GM19238 (cell line): ENCODE measurements around the gene PMFBP1.

Experiments
- DNase-seq: peaks from one replicate; pipeline ENCODE4 v3.0.0; 2011; ENCODE audit warnings: low spot score; ENCODE audit not compliant: insufficient read length

The PMFBP1 gene

GRCh38 chr16:72187551-72187950 is 15.6 kb upstream of the PMFBP1 start:
- DNase-seq: no peak

DNA sequence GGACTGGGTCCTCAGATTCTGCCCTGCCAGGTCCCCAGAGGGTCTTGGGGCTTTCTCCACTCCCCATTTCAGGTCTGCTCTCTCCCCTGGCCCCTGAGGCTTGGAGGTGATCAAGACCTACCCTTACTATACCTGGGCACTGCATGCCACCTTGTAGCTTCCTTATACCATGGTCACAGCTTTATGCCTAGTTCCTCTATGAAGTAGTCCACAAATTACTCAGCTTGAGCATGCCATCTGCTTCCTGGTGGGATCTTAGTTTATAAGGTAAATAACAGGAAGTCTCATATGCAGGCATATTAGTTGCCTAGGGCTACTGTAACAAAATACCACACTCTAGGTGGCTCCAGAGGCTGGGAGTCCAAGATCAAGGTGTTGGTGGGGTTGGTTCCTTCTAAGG is 11.0 kb upstream of the PMFBP1 start:
- no peak for DNase-seq

DNA sequence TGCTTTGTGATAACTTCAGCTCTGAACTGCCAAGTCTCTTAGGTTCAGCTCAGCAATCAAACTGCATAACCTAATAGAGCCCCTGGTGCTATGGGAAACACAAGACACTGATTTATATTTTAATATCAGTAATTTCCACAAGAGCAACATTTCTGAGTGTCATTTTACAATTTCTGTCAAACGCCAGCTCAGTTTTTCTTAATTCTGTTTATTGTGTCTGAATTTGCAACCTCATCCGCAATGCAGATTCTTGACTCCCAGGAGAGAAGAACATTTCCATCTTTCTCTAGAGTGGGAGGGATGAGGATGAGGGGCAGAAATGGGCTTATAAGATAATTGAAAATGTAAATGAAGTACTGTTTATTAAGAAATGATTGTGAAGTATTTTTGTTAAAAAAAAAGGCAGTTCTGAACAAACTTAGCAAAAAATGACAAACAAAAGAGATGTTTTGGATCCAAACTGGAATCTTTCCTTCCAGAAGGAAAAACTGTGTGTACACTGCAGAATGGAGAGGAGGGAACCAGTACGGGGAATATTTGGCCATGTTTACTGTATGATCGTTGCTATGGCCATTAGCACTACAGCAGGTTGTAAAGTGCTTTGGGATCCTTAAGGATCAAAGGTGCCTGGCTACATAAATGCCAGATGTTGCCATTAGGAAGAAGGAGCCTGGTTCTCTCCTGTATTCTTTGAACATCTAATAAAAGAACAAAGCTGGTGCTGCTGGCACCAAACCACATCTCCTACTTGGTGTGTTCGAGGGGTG is 7.4 kb upstream of the PMFBP1 start:
- no peak for DNase-seq

GRCh38 chr16:72174726-72175125 is 2.8 kb upstream of the PMFBP1 start:
- no peak for DNase-seq

- DNase-seq: no peak
Measured at GRCh38 chr16:72173997-72174396, 2.0 kb upstream of the PMFBP1 start.

DNA sequence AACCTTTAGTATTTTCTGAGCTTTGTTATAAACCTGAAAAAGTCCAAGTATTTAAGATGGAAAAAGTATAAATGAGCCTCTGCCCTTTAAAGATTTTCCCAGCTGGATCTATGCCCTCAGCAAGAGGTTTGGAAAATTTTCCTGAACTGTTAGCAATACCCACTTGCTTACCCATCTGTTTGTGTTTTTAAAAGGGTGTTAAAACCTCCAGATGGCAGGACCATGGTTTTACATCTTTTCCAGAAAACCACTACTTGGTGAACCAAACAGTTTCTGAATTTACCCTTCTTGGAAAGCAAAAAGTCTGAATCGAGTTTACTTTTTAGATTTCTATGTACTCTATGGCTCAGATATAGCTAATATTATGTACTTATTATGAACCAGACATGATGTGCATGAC is 719 bp downstream of the PMFBP1 start:
- DNase-seq: no peak

- DNase-seq: no peak
Measured at GRCh38 chr16:72169708-72170107, 2.2 kb downstream of the PMFBP1 start.

DNA sequence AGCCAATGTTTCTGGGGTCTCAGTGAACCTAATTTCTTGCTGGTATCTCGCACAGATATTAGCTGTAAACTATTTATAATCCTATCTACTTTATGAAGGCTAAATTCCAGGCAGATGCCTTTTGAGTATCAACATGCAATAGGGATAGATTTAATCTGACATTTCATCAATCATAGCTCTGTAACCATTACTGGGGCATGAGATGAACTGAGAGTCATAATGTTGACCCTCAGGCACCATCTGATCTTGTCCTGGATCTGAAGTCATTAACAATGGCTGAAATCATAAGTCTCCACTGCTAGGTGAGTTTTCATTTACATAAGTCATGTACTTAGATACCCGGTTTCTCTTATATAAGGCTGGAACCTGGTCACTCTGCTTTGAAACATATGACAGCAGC is 3.6 kb downstream of the PMFBP1 start:
- no peak for DNase-seq

GRCh38 chr16:72166954-72167561 is 4.9 kb downstream of the PMFBP1 start:
- DNase-seq: no peak

GRCh38 chr16:72166151-72166550 is 5.8 kb downstream of the PMFBP1 start:
- DNase-seq: no peak

- DNase-seq: no peak
Measured at GRCh38 chr16:72164691-72165090, 7.3 kb downstream of the PMFBP1 start.

- no peak for DNase-seq
Measured at GRCh38 chr16:72162105-72162692, 9.8 kb downstream of the PMFBP1 start.

GRCh38 chr16:72159801-72160200 is 12.2 kb downstream of the PMFBP1 start:
- DNase-seq: no peak

DNA sequence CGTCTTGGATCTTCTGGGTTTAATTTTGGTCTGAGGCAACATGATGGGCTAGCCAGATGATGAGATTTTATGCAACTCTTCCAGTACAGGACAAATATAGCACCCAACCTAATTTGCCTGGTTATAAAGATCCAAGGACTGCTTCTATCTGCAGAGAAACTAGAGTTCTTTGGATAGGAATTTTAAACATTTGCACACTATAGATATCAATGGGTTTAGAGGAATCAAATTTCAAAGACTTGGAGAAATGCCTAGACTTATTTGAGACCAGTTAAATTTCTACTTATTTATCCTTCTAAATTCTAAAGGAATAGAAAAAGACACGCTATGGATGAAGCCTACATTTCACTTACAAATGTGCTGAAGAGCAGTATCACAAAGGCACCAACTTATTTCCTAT is 12.6 kb downstream of the PMFBP1 start:
- DNase-seq: no peak

GRCh38 chr16:72149676-72150464 is 22.1 kb downstream of the PMFBP1 start:
- no peak for DNase-seq

DNA sequence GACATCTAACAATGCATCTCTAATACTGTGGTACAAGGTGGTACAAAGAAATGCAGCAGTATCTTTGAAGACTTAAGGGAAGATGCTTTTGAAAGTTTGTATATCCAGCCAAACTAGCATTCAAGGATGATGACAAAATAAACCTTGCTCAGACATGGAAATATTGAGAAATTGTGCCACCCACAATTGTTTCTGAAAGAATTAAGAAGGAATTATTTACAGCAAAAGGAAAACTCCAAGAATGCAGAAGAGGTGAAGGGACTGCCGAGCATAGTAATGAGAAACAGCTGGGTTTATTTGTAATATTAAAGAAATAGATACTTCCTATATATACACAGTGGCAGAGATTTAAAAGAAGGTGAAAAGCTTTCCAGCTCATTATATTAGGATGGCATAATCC is 29.5 kb downstream of the PMFBP1 start:
- DNase-seq: no peak

DNA sequence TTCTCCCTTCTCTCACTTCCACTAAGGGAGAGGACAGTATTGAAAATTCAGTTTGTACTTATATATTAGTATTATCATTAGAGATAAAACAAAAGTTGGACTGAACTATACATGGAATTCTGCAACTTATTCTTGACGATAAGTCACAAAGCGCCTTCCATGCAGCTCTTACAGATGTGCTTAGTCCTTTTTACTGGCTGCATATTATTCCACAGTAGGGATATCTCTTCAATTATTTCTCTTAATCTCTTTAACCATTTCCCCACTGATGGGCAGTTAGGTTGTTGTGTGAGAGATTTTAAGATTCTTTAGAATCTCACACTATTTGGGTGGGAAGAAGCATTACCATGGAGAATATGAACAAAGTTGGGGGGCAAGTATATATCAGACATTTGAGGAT is 32.0 kb downstream of the PMFBP1 start:
- no peak for DNase-seq

- no peak for DNase-seq
Measured at GRCh38 chr16:72138064-72138572, 33.8 kb downstream of the PMFBP1 start.

DNA sequence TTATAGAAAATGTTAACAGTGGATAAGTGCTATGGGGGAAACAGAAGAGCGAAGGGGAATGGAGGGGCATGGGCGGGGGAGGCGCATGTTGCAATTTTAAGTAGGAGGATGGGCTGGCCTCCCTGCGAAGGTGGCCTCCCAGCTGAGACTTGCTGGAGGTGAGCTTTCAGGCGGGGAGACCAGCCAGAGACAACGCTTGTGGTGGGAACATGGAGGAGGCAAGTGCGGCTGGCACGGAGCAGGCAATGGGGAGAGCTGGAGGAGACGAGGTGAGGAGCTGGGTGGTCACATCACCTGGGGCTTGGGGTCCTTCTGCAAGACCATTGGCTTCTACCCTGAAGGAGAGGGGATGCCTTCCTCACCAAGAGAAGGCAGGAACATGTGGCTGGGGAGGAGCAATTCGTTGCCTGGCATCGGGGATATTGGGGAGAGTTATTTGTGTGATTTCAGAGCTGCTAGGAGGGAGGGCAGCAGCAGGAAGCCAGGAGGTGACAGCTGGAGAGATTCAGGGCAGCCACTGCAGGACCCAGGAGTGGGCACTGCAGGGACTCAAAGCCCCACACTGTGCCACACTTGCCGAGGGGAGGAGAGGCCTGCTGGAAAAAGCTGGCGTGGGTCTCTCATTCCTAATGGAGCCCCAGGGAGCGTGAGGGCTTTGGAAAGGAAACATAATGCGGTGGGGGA is 34.4 kb downstream of the PMFBP1 start:
- DNase-seq: no peak

DNA sequence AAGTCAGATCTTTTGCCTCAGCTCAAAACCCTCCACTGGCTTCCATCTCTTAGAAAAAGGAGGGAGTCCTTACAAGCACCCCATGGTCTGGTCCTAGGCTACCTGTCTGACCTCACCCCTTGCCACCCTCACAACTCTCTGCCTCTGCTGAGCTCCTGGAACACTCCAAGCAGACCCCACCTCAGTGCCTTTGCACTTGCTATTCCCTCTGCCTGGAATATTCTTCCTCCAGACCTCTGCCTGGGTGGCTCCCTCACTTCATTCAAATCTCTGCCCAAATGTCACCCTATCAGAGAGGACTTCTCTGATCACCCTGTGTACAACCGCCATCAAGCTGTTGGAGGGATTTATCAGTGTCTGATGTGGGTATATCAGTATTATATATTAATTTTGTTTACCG is 37.4 kb downstream of the PMFBP1 start:
- no peak for DNase-seq

- DNase-seq: no peak
Measured at GRCh38 chr16:72132726-72133125, 39.2 kb downstream of the PMFBP1 start.
